Stimulated activated CD8-positive, alpha-beta memory T cell treated with anti-CD3 and anti-CD28 coated beads, Interleukin-4, amount 100 ng/mL, for 4 hours (primary cell): ENCODE measurements around the gene SPACDR.

ENCODE experiments used
- DNase-seq, 2 donors: peaks; one replicate each; pipeline ENCODE4 v3.0.0-alpha.2; 2020; ENCODE audit warnings: low read depth in 2 of 2, low spot score in 1 of 2

Gene SPACDR

DNA sequence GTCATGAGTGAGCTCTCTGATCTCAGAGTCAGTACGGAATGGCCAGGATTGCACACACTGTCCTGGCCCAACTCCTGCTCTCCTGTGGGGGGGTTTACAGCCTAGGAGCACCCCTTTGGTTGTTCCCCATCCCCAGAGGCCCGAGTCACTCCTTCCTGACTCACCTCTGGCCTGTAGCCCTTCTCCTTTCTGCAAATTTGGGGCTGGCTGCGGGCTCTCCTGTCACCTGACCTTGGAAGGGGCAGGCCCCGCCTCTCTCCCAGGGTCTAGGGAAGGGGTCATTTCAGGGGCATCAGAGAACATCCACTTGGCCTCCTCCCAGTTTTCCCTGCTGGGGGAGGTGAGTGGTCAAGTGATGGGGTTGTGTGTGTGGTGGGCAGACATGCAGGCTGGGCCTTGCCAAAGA lies 21.4 kb upstream of the SPACDR start:
- no peak for DNase-seq

DNA sequence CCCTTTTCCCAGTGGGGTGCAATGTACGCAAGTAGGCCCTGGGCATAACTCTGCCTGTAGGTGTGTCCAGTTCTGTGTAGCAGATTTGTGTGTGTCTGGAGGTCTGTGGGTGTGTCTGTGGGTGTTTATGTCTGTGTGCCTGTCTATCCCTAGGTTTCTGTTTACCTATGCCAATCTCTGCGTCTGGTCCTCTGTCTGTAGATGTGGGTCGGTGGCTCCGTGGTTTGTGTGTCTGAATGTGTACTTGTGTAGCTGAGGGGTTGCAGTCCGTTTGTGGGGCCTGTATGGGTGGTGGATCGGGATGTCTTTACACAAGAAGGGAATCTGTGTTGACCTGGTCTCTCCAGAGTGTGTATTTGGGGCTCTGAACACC lies 20.6 kb upstream of the SPACDR start:
- DNase-seq = no peak

GRCh38 chr7:100483722-100484672 lies 19.9 kb upstream of the SPACDR start, which contains the start of gene NYAP1:
Gene NYAP1 (plus strand): TSS chr7:100483927. CDS start chr7:100485312, 1,385 bp downstream.
- no peak for DNase-seq

DNA sequence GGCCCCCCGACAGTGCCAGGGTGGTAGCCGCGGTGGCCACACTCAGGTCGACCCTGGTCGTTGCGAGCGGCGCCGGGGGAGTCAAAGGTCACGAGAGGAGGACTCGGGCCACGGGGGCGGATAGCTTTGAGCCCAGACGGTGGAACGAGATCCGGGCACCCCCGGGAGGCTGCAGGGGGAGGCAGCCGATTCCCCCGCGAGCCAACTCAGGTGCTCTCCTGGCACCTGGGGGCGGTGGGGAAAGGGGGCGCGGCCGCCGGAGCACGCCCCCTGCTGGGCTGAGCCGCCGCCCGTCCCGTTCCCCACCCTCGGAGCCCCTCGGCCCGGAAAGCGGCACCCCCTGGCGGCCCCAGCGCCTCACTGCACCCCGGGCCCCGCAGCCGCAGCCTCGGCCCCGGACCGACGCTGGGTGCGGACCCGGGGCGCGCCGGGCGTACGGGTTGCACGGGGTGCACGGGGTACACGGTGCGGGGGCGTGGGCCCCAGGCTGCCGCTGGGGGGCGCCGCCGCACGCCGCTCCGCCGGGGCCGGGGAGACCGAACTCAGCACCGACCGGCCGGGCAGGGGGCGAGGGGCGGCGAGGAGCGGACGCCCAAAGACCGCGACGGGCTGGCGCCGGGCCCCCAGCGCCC lies 19.1 kb upstream of the SPACDR start:
- peak; percentile 48 to 58 for DNase-seq

DNA sequence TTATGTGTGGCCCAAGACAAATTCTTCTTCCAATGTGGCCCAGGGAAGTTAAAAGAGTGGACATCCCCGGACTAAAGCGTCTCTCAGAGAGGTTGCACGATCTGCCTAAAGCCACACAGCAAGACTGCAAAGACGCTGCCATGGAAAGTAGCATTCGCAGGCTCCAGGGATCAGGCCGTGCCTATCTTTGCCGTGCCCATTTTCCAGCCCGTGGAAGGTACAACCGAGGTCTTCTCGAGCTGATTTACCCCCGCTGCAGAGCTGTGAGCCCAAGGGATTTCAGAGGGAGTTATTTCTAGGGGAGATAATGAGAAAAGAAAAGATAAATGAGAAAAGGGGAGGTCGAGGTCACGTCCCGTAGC lies 18.6 kb upstream of the SPACDR start:
- no peak for DNase-seq

GRCh38 chr7:100481466-100481865 lies 17.4 kb upstream of the SPACDR start:
- DNase-seq = no peak

DNA sequence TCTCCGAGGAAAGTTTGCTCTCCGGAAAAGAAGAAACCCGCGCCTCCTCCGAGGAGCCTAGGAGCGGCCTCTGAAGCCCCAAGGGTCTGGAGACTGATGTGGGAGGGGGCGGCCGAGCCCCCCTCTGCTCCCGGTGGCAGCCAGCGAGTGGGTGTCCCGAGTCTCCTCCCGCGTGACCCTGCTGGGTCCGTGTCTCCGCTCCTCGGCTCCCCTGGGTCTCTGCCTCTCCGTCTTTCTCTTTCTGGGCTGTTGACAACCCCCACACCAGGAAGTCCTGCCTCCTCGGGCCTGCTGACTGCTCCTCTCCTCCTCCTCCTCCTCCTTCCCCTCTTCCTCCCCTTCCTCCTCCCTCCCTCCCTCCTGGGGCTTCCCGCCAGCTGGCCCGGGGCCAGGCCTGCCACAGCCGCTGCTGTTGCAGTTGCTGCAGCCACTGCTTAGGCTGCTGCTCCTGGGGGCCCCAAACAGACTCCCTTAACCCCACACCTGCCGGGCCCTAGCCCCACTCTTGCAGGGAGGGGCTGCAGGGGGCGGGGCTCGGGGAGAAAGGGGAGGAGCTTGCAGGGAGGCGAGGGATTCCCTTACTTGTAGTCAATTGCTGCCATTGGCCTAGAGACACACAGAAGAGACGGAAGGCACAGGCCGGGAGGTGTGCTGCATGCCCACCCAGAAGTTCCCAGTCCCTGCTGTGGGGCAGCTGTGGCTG lies 15.0 kb upstream of the SPACDR start, which contains the start of gene TSC22D4:
TSS of gene TSC22D4 (minus strand) at position 257 of the 703 bp plus-strand sequence. CDS start 1,176 bp downstream, outside the sequence.
- DNase-seq = peak; percentile 72 to 81

- DNase-seq = no peak
Observed at GRCh38 chr7:100477871-100478267, 13.8 kb upstream of the SPACDR start.

- no peak for DNase-seq
Observed at GRCh38 chr7:100476903-100477870, 13.1 kb upstream of the SPACDR start.

GRCh38 chr7:100476101-100476780 lies 12.2 kb upstream of the SPACDR start:
- DNase-seq = no peak

- DNase-seq = no peak
Observed at GRCh38 chr7:100475549-100475948, 11.5 kb upstream of the SPACDR start.

DNA sequence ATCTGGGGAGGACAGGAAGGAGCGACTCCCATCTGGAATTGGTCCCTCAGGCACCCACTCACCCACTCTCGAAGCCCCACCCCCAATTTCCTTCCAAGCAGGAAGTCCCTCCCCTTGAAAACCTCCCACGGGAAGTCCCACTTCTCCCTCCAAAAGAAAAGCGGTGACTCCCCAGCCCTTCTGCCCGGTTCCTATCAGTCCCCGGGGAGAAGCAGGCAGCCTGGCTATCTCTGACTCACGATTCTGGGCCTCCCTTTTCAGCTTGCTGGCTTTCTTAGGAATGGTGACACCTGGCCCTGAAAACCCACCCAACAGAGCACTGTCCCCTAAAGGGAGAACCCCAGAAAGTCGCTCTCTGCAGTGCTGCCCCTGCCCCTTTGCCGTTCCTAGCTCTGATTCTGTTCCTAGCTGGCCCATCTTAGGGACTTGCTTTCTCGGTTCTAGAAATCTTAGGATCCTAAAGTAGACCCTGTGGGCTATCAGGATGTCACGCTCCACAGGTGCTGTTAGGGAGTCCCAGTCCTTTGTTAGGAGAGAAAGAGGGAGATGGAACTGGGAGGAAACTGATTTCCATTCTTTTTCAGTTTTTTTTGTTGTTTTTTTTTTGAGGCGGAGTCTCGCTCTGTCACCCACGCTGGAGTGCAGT lies 8.9 kb upstream of the SPACDR start:
- DNase-seq = no peak

DNA sequence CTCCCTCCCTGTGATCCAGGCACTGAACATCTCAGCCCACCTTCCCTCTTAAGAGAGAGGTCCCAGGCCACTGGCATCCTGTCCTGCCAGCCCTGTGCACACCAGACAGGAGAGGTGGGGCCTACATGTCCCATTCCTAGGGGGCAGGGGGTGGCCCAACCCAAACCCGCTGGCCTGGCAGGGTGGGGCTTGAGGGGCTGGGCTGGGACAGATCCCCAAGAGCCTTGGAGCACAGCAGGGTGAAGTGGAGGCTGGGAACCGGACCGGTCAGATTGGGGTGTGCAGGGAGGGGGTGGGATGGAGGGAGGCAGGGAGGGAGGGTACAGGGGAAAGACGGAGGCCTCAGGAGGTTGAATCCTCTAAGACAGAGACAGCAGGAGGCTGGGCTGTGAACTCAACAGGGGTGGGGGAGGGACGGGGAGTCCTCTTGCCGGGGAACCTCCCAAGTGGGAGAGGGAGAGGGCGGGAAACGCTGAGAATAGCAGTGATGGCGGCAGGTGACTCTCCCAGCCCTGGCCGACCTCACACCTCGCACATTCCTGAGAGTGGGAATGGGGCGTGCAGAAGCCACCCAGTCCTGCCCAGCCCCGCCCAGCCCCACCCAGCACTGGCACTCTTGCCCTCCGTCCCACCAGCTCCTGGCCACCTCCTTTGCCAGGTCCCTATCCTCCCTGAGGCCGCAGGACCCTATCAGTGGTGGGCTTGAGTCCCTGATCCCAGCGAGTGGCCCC lies 8.2 kb upstream of the SPACDR start:
- no peak for DNase-seq

GRCh38 chr7:100471021-100471420 lies 7.0 kb upstream of the SPACDR start:
- no peak for DNase-seq

DNA sequence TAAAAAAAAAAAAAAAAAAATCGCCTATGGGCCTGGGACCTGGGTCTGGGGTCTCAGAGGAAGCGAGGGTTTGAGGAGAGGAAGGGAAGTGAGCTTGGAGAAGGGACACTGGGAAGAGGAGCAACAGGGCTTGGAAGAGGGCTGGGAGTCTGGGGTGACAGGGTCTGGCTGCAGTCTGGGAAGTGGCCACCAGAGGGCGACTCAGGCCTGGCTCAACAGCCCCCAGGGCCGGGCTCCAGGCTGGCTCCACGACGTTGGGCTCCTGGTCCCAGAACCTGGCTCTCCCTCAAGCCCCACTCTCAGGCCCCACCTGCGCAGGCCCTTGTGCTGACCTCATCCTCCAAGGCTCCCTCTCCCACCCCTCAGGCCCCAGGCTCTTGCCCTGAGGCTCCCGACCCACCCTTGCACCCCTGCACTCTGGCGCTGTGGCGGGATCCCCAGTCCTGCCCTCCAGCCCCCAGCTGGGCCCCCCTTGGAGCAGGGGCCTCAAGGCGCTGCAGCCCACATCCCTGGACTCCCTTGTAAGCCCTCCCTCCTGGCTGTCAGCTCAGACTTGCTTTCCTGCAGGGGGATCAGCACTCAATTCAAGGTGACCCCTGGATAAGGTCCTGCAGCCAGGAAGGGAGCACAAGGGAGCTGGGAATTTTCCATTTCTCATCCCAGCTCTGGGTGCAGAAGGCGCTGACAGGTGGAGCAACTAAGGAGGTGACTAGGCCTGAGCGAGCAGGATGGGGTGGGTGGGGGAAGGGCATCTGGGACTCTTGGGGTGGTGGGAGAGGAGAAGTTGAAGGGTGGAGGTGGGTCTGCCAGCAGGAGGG lies 5.4 kb upstream of the SPACDR start:
- DNase-seq = peak; percentile 50 to 67

DNA sequence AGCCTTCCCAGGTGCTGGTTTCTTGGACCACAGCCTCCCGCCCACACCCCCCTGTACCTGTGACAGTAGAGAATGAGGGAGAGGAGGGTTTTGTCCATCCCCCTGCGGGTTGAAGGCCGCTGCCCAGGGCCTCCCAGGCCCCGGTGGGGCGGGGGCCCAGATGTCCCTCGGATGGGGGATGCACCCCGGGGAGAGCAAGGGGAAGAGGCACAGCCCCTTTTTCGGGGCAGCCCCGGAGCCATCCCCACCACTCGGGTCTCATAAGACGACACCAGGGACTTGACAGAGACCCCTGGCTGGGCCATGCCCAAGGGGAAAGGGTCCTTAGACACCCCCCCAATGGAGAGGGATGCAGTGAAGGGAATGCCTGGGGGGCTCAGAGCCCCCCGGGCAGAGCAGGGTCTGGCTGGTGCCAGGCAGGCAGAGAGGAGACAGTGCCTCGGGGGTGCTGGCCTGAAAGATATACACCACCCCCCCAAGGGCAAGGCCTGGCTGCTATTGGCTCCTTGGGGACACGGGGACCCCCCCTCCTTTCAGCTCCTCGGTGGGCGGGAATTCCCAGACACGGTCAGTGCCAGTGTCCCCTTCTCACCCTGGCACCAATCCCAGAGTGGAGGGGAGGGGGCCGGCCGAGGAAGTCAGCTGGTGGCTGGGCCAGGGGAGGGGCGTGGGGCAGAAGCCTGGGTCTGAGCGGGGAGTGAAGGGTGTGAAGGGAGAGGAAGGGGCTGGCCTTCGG lies 3.7 kb upstream of the SPACDR start:
- no peak for DNase-seq
